HCT116 (cell line): ENCODE results near the gene SLC16A10. TPM values are rescaled to one million over a fixed set of nuclear protein-coding genes. Genes with fewer than 3 reads are reported as not detected.
"Not testable (repeated sequence)": the region's sequence is repeated elsewhere in the genome, so short reads cannot be mapped to it uniquely, and the experiment has no call there.

Experiments used
- ATAC-seq: fragments of 200-7000 bp; cut with Tn5 transposase; 2 replicates; pipeline ENCODE4 v1.9.1; 2020; ENCODE audit warnings: mild to moderate bottlenecking, moderate library complexity
- BruUV-seq: library from RNA; stranded (reverse); fragments of 400-500 nt; replicated peaks from 2 replicates; lab custom pipeline; 2021; lab: Mats Ljungman, UMichigan
- CTCF ChIA-PET: fragments of 300-600 bp; sonication (Branson Sonifier 250); formaldehyde crosslinking; loops from one replicate; lab custom pipeline; 2021; ENCODE audit warnings: antibody characterized with exemption; lab: Charles Lee
- POLR2A ChIA-PET: fragments of 300-600, 350-600 bp; sonication (Branson Sonifier 250); formaldehyde crosslinking; loops from one replicate; lab custom pipeline; 2021; ENCODE audit warnings: antibody characterized with exemption; lab: Charles Lee
- RAD21 ChIA-PET, 2 experiments: fragments of 300-600 bp; sonication (Branson Sonifier 250); formaldehyde crosslinking; loops; one replicate each; lab custom pipeline; 2023; ENCODE audit warnings: low total read pairs in 2 of 2; ENCODE audit not compliant: uncharacterized antibody in 2 of 2, unreplicated experiment in 2 of 2, low non-redundant PET in 1 of 2; lab: Charles Lee
- DNase-seq: peaks from one replicate; pipeline ENCODE4 v3.0.0-alpha.2; 2010; ENCODE audit warnings: low read depth, low spot score
- H2AFZ ChIP-seq: fragments of 200-600 bp; shearing (Covaris generic), sonication (generic); 2 replicates; pipeline ENCODE4 v1.6.1; 2017; ENCODE audit warnings: low read depth, mixed run types, mixed read lengths, antibody characterized with exemption, low read length; ENCODE audit not compliant: poor library complexity, severe bottlenecking
- H3K27ac ChIP-seq: 2 replicates; pipeline ENCODE4 v1.5.1; 2012; ENCODE audit warnings: low read depth, low read length
- H3K27me3 ChIP-seq: fragments of 200-600 bp; sonication (generic); 2 replicates; pipeline ENCODE4 v1.6.1; 2016; ENCODE audit warnings: mixed run types, low read length, mixed read lengths; ENCODE audit not compliant: insufficient read depth
- H3K36me3 ChIP-seq, 2 experiments: fragments of 200-500 bp in 1 of 2; fragments of 200-600 bp in 1 of 2; sonication (Bioruptor generic) in 1 of 2; sonication (generic) in 1 of 2; 2 replicates each; pipeline versions ENCODE4 v1.5.1 to v1.6.1; 2014 to 2016; ENCODE audit warnings: low read length in 2 of 2, inconsistent platforms in 1 of 2, mixed read lengths in 1 of 2, mixed run types in 1 of 2; ENCODE audit not compliant: insufficient read depth in 2 of 2, control insufficient read depth in 1 of 2
- H3K4me1 ChIP-seq, 2 experiments: fragments of 200-600 bp in 1 of 2; sonication (generic) in 1 of 2; 2 replicates each; pipeline versions ENCODE4 v1.5.1 to v1.6.1; 2012 to 2017; ENCODE audit warnings: low read length in 2 of 2, inconsistent platforms in 1 of 2, mild to moderate bottlenecking in 1 of 2, mixed read lengths in 1 of 2, mixed run types in 1 of 2, moderate library complexity in 1 of 2; ENCODE audit not compliant: insufficient read depth in 2 of 2, control insufficient read depth in 1 of 2
- H3K4me2 ChIP-seq: fragments of 200-600 bp; sonication (generic); 2 replicates; pipeline ENCODE4 v1.6.1; 2017; ENCODE audit warnings: mixed run types, low read length, mixed read lengths
- H3K4me3 ChIP-seq, 2 experiments: fragments of 200-600 bp in 1 of 2; sonication (generic) in 1 of 2; replicated peaks in 1 of 2; 2 replicates each; pipeline ENCODE4 v1.5.1; 2011 to 2016; ENCODE audit warnings: low read length in 2 of 2, control low read depth in 1 of 2, low read depth in 1 of 2, mild to moderate bottlenecking in 1 of 2, mixed read lengths in 1 of 2, mixed run types in 1 of 2
- H3K79me2 ChIP-seq: fragments of 200-600 bp; sonication (generic); 2 replicates; pipeline ENCODE4 v1.6.1; 2017; ENCODE audit warnings: mild to moderate bottlenecking, mixed run types, low read length, moderate library complexity, mixed read lengths; ENCODE audit not compliant: insufficient read depth
- H3K9ac ChIP-seq: fragments of 200-600 bp; sonication (generic); 2 replicates; pipeline ENCODE4 v1.6.1; 2016; ENCODE audit warnings: low read length, mixed read lengths
- H3K9me2 ChIP-seq: fragments of 200-600 bp; sonication (generic), shearing (Covaris generic); 2 replicates; pipeline ENCODE4 v1.6.1; 2017; ENCODE audit warnings: mixed run types, mild to moderate bottlenecking, moderate library complexity; ENCODE audit not compliant: insufficient read depth
- H3K9me3 ChIP-seq, 2 experiments: fragments of 200-500 bp in 1 of 2; fragments of 200-600 bp in 1 of 2; sonication (Bioruptor generic) in 1 of 2; sonication (generic) in 1 of 2; 2 replicates each; pipeline ENCODE4 v1.6.1; 2014 to 2017; ENCODE audit warnings: low read length in 2 of 2, mixed read lengths in 2 of 2, inconsistent platforms in 1 of 2, low read depth in 1 of 2, mild to moderate bottlenecking in 1 of 2, mixed run types in 1 of 2, moderate library complexity in 1 of 2; ENCODE audit not compliant: control insufficient read depth in 1 of 2, insufficient read depth in 1 of 2
- H4K20me1 ChIP-seq: fragments of 200-600 bp; sonication (generic), shearing (Covaris generic); 2 replicates; pipeline ENCODE4 v1.6.1; 2017; ENCODE audit warnings: mixed run types, mild to moderate bottlenecking, moderate library complexity; ENCODE audit not compliant: insufficient read depth
- CBX3 ChIP-seq: IDR thresholded peaks from 2 replicates; pipeline ENCODE4 v1.6.1; 2012; ENCODE audit warnings: low read depth
- CEBPB ChIP-seq: IDR thresholded peaks from 2 replicates; pipeline ENCODE4 v1.6.1; 2012; ENCODE audit warnings: low read depth
- EGR1 ChIP-seq: IDR thresholded peaks from 2 replicates; pipeline ENCODE4 v1.6.1; 2012; ENCODE audit warnings: low read depth
- ELF1 ChIP-seq: IDR thresholded peaks from 2 replicates; pipeline ENCODE4 v1.6.1; 2012; ENCODE audit warnings: low read depth, borderline replicate concordance
- EZH2 ChIP-seq: fragments of 200-600 bp; sonication (generic); IDR thresholded peaks from 2 replicates; pipeline ENCODE4 v1.6.1; 2017; ENCODE audit warnings: antibody characterized with exemption, mixed run types
- EZH2phosphoT487 ChIP-seq: fragments of 200-600 bp; IDR thresholded peaks from 2 replicates; pipeline ENCODE4 v1.6.1; 2018; ENCODE audit warnings: antibody characterized with exemption, borderline replicate concordance
- FOSL1 ChIP-seq: IDR thresholded peaks from 2 replicates; pipeline ENCODE4 v1.6.1; 2012; ENCODE audit warnings: low read depth
- POLR2A ChIP-seq: IDR thresholded peaks from 2 replicates; pipeline ENCODE4 v1.7.0; 2011; ENCODE audit warnings: borderline replicate concordance; ENCODE audit not compliant: insufficient read depth, insufficient read length; ENCODE audit errors: extremely low read depth
- POLR2AphosphoS5 ChIP-seq: IDR thresholded peaks from 2 replicates; pipeline ENCODE4 v1.6.1; 2011; ENCODE audit warnings: mild to moderate bottlenecking, low read depth, low read length, moderate library complexity
- RAD21 ChIP-seq: IDR thresholded peaks from 2 replicates; pipeline ENCODE4 v1.6.1; 2012; ENCODE audit warnings: low read depth, mild to moderate bottlenecking
- SIN3A ChIP-seq: IDR thresholded peaks from 2 replicates; pipeline ENCODE4 v1.6.1; 2012; ENCODE audit warnings: low read depth
- SP1 ChIP-seq: IDR thresholded peaks from 2 replicates; pipeline ENCODE4 v1.6.1; 2012; ENCODE audit warnings: low read depth
- TCF7L2 ChIP-seq: IDR thresholded peaks from 2 replicates; pipeline ENCODE4 v1.7.0; 2011; ENCODE audit warnings: borderline replicate concordance, inconsistent platforms; ENCODE audit not compliant: insufficient read depth, insufficient read length; ENCODE audit errors: extremely low read depth
- YY1 ChIP-seq: IDR thresholded peaks from 2 replicates; pipeline ENCODE4 v1.6.1; 2011; ENCODE audit warnings: low read length, low read depth, moderate library complexity, mild to moderate bottlenecking; ENCODE audit not compliant: insufficient replicate concordance; ENCODE audit errors: extremely low read depth
- intact Hi-C: fragments of 100-400 bp; cut with micrococcal nuclease; formaldehyde crosslinking; loops from 2 replicates; pipeline ENCODE4 v1.10.0; 2022
- total RNA-seq: library from RNA; stranded (reverse); gene quantifications from one replicate; pipeline ENCODE4 v1.2.1, GENCODE V29; 2021; ENCODE audit not compliant: unreplicated experiment
- TF ChIP-seq, protein P1 (sequence below): IDR thresholded peaks from 2 replicates; pipeline ENCODE4 v1.6.1; 2012
- TF ChIP-seq, protein P2 (sequence below), 3 experiments: fragments of 200-600 bp in 1 of 3; sonication (generic) in 1 of 3; IDR thresholded peaks in 2 of 3; conservative IDR thresholded peaks in 1 of 3; 2 replicates each; pipeline ENCODE4 v1.5.1; 2012 to 2017; ENCODE audit warnings: low read depth in 2 of 3, low read length in 2 of 3, antibody characterized with exemption in 1 of 3, borderline replicate concordance in 1 of 3, control low read depth in 1 of 3, mild to moderate bottlenecking in 1 of 3, mixed read lengths in 1 of 3, mixed run types in 1 of 3, moderate library complexity in 1 of 3; ENCODE audit not compliant: insufficient read depth in 1 of 3
- TF ChIP-seq, protein P3 (sequence below): IDR thresholded peaks from 2 replicates; pipeline ENCODE4 v1.6.1; 2012; ENCODE audit warnings: low read depth

The SLC16A10 gene
- total RNA-seq, 1 experiment from 2014 or later: 8.3 TPM

DNA sequence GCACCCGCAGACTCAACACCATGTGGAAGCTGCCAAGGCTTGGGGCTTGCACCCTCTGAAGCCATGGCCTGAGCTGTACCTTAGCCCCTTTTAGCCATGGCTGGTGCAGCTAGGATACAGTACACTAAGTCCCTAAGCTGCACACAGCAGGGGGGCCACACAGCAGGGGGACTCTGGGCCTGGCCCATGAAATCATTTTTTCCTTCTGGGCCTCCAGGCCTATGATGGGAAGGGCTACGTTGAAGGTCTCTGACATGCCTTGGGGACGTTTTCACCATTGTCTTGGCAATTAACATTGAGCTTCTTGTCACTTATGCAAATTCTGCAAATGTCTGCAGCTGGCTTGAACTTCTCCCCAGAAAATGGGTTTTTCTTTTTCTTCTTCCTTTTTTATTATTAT, 103.3 kb downstream of the SLC16A10 start:
- Histone ChIP-seq H4K20me1 (no peaks in the 10 kb centered on the region), H2AFZ (no peak overlapping the region), H3K27ac (no peak overlapping the region), H3K27me3 (no peaks in the 10 kb centered on the region), H3K4me2 (no peak overlapping the region), H3K9me2 (no peaks in the 10 kb centered on the region), H3K4me1 (no peaks in the 10 kb centered on the region), H3K9ac (no peak overlapping the region), H3K4me3 (no peak overlapping the region), H3K9me3 (no peaks in the 10 kb centered on the region), H3K36me3 (no peaks in the 10 kb centered on the region), H3K79me2 (no peaks in the 10 kb centered on the region)
- BruUV-seq: no TSS peak
- TF ChIP-seq POLR2A (no peak), TCF7L2 (no peak), RAD21 (no peak), YY1 (no peak), SIN3A (no peak), ELF1 (no peak), CBX3 (no peak), POLR2AphosphoS5 (no peak), EZH2 (no peak), EZH2phosphoT487 (no peak), FOSL1 (no peak), CEBPB (no peak), EGR1 (no peak), SP1 (no peak)
- TF ChIP-seq, protein P1, sequence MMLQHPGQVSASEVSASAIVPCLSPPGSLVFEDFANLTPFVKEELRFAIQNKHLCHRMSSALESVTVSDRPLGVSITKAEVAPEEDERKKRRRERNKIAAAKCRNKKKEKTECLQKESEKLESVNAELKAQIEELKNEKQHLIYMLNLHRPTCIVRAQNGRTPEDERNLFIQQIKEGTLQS: no peak
- TF ChIP-seq, protein P2, sequence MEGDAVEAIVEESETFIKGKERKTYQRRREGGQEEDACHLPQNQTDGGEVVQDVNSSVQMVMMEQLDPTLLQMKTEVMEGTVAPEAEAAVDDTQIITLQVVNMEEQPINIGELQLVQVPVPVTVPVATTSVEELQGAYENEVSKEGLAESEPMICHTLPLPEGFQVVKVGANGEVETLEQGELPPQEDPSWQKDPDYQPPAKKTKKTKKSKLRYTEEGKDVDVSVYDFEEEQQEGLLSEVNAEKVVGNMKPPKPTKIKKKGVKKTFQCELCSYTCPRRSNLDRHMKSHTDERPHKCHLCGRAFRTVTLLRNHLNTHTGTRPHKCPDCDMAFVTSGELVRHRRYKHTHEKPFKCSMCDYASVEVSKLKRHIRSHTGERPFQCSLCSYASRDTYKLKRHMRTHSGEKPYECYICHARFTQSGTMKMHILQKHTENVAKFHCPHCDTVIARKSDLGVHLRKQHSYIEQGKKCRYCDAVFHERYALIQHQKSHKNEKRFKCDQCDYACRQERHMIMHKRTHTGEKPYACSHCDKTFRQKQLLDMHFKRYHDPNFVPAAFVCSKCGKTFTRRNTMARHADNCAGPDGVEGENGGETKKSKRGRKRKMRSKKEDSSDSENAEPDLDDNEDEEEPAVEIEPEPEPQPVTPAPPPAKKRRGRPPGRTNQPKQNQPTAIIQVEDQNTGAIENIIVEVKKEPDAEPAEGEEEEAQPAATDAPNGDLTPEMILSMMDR (IDR thresholded peaks at IDR 0.05 in 2 of 3, conservative IDR thresholded peaks at IDR 0.05 in 1 of 3; ENCODE audit: borderline replicate concordance in 1 of 3, insufficient read depth in 1 of 3, low read depth in 2 of 3, low read length in 2 of 3): no peak
- TF ChIP-seq, protein P3, sequence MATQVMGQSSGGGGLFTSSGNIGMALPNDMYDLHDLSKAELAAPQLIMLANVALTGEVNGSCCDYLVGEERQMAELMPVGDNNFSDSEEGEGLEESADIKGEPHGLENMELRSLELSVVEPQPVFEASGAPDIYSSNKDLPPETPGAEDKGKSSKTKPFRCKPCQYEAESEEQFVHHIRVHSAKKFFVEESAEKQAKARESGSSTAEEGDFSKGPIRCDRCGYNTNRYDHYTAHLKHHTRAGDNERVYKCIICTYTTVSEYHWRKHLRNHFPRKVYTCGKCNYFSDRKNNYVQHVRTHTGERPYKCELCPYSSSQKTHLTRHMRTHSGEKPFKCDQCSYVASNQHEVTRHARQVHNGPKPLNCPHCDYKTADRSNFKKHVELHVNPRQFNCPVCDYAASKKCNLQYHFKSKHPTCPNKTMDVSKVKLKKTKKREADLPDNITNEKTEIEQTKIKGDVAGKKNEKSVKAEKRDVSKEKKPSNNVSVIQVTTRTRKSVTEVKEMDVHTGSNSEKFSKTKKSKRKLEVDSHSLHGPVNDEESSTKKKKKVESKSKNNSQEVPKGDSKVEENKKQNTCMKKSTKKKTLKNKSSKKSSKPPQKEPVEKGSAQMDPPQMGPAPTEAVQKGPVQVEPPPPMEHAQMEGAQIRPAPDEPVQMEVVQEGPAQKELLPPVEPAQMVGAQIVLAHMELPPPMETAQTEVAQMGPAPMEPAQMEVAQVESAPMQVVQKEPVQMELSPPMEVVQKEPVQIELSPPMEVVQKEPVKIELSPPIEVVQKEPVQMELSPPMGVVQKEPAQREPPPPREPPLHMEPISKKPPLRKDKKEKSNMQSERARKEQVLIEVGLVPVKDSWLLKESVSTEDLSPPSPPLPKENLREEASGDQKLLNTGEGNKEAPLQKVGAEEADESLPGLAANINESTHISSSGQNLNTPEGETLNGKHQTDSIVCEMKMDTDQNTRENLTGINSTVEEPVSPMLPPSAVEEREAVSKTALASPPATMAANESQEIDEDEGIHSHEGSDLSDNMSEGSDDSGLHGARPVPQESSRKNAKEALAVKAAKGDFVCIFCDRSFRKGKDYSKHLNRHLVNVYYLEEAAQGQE: no peak
- ChIA-PET CTCF (no interaction called here), POLR2A (no interaction called here), RAD21 (no interaction called here)
- DNase-seq: no peak
- intact Hi-C loops: no loop called here
- ATAC-seq: no peak

DNA sequence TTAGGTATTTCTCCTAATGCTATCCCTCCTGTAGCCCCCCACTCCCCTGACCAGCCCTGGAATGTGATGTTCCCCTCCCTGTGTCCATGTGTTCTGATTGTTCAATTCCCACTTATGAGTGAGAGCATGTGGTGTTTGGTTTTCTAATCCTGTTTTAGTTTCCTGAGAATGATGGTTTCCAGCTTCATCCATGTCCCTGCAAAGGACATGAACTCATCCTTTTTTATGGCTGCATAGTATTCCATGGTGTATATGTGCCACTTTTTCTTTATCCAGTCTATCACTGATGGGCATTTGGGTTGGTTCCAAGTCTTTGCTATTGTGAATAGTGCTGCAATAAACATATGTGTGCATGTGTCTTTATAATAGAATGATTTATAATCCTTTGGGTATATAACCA, 103.8 kb downstream of the SLC16A10 start:
- intact Hi-C loops, RAD21 ChIA-PET, H4K20me1 ChIP-seq, H3K9me2 ChIP-seq, H3K9me3 ChIP-seq, H3K36me3 ChIP-seq, H3K4me3 ChIP-seq, H3K4me2 ChIP-seq, H3K4me1 ChIP-seq, BruUV-seq, DNase-seq, POLR2A ChIA-PET, H2AFZ ChIP-seq, H3K27me3 ChIP-seq, CTCF ChIA-PET, H3K27ac ChIP-seq, H3K9ac ChIP-seq, ATAC-seq, H3K79me2 ChIP-seq: not testable (repeated sequence)
